ENCODE data around the gene UNK.

GRCh38 chr17:75740215-75740614, 44.4 kb upstream of the UNK start:
- TF ChIP-seq CTCF (conservative IDR thresholded peaks at IDR 0.05 in 1 of 2, IDR thresholded peaks at IDR 0.05 in 1 of 2; ENCODE audit: low read depth in 1 of 2, low read length in 2 of 2) = no peak
- no peak for TF ChIP-seq EZH2 (IDR thresholded peaks at IDR 0.05; ENCODE audit: low read length, missing control alignments)
